ENCODE measurements around the gene CRELD2. TPM values are rescaled to one million over a fixed set of nuclear protein-coding genes. Genes with fewer than 3 reads are reported as not detected.

CRELD2 gene
- total and polyA plus RNA-seq, 2 of the 8 experiments (the other 6 are each of a cell fraction or from before 2014, with no cell fraction given), result 24.5 to 36.6 TPM

GRCh38 chr22:49892226-49892899 is 26.1 kb upstream of the CRELD2 start:
- 95% methylated on average over 4 of the region's 4 CpGs; no CpG with 5 or more reads in 1 of the 2 experiments for WGBS, 2 experiments (ENCODE audit: extremely low coverage in 1 of 2, insufficient coverage in 1 of 2, insufficient read length in 1 of 2, insufficient replicate concordance in 2 of 2, low coverage in 1 of 2, low lambda C conversion rate in 2 of 2, missing lambda C conversion rate in 1 of 2)
- no peak for FAIRE-seq
- no peak overlapping the region for H2BK5ac ChIP-seq (ENCODE audit: low read depth, low read length)

More at GRCh38 chr22:49892226-49892899, 26.1 kb upstream of the CRELD2 start:
- Histone ChIP-seq H3K56ac (replicated peaks; ENCODE audit: insufficient read length, low read depth, low read length) (no peak overlapping the region), H3K4me2 (ENCODE audit: insufficient read depth in 1 of 2, low read depth in 2 of 2, low read length in 2 of 2) (no peak overlapping the region), H3K4me3 (ENCODE audit: extremely low read depth in 1 of 4, insufficient read depth in 2 of 4, low read depth in 3 of 4, low read length in 4 of 4) (no peak overlapping the region), H3K9me3 (ENCODE audit: insufficient read depth in 2 of 2, low read depth in 1 of 2, low read length in 1 of 2) (peaks cover 4 to 5% of the 10 kb centered on the region in 2 experiments; a peak in 3 of 4 replicates), H4K8ac (ENCODE audit: extremely low read depth, insufficient read depth, low read length) (peak overlapping the region; percentile 91), H3K79me2 (ENCODE audit: control insufficient read depth in 1 of 2, insufficient read depth in 2 of 2, low read length in 2 of 2) (no peaks in the 10 kb centered on the region), H3K23ac (ENCODE audit: insufficient read length) (no peak overlapping the region), H4K5ac (ENCODE audit: insufficient read length, low read depth, low read length) (no peak overlapping the region), H4K20me1 (replicated peaks in 1 of 2; ENCODE audit: control insufficient read depth in 1 of 2, insufficient read depth in 2 of 2, low read length in 2 of 2) (peaks cover 0 to 3% of the 10 kb centered on the region in 2 experiments), H2AFZ (ENCODE audit: low read length) (no peak overlapping the region), H3K14ac (ENCODE audit: insufficient read length) (no peak overlapping the region), H3K4ac (replicated peaks; ENCODE audit: insufficient read length, low read depth, low read length) (no peak overlapping the region), H3K36me3 (ENCODE audit: control insufficient read depth in 2 of 4, insufficient read depth in 4 of 4, low read length in 3 of 4) (peaks cover 0 to 20% (median 5%) of the 10 kb centered on the region in 4 experiments; a peak in 2 of 8 replicates), H2BK120ac (replicated peaks; ENCODE audit: low read depth, low read length) (no peak overlapping the region), H3K18ac (ENCODE audit: extremely low read depth, low read length) (no peak overlapping the region), H3K9ac (replicated peaks in 1 of 4; ENCODE audit: extremely low read depth in 1 of 4, low read depth in 3 of 4, low read length in 3 of 4) (no peak overlapping the region), H2BK15ac (ENCODE audit: low read length) (no peak overlapping the region), H3K4me1 (replicated peaks in 1 of 4; ENCODE audit: control insufficient read depth in 3 of 4, insufficient read depth in 4 of 4, low read length in 3 of 4) (no peaks in the 10 kb centered on the region), H3K27ac (ENCODE audit: low read depth, low read length) (no peak overlapping the region), H2BK12ac (ENCODE audit: low read depth, low read length) (no peak overlapping the region), H2AK5ac (ENCODE audit: low read depth, low read length) (no peak overlapping the region), H3K23me2 (ENCODE audit: low read depth, low read length) (no peaks in the 10 kb centered on the region), H2BK20ac (ENCODE audit: low read length) (no peak overlapping the region), H3K27me3 (replicated peaks in 1 of 4; ENCODE audit: control insufficient read depth in 3 of 4, extremely low read depth in 1 of 4, insufficient read depth in 3 of 4, low read length in 3 of 4) (no peaks in the 10 kb centered on the region), H4K91ac (replicated peaks; ENCODE audit: insufficient read length, low read length) (no peak overlapping the region), H3K79me1 (ENCODE audit: low read depth, low read length) (peaks cover 3% of the 10 kb centered on the region; the same call in 1 of the 2 replicates)
- no peak for DNase-seq (ENCODE audit: low read depth in 1 of 2, low spot score in 2 of 2)
- no peak for TF ChIP-seq EZH2 (IDR thresholded peaks at IDR 0.05; ENCODE audit: low read depth, low read length, severe bottlenecking)
- no peak for TF ChIP-seq CBX5 (IDR thresholded peaks at IDR 0.05; ENCODE audit: low read depth, low read length)
- no peak for TF ChIP-seq CEBPB (IDR thresholded peaks at IDR 0.05; ENCODE audit: low read depth, low read length)
- TF ChIP-seq POLR2A (IDR thresholded peaks at IDR 0.05; ENCODE audit: control extremely low read depth in 1 of 2, low read depth in 2 of 2, low read length in 2 of 2), result no peak
- no peak for TF ChIP-seq SP4 (IDR thresholded peaks at IDR 0.05; ENCODE audit: low read length)
- no peak for TF ChIP-seq BACH1 (IDR thresholded peaks at IDR 0.05; ENCODE audit: low read length)
- no peak for TF ChIP-seq NANOG (IDR thresholded peaks at IDR 0.05; ENCODE audit: insufficient read depth, low read depth, low read length, poor library complexity, severe bottlenecking)
- TF ChIP-seq TCF12 (IDR thresholded peaks at IDR 0.05; ENCODE audit: low read depth, low read length), result no peak
- no peak for TF ChIP-seq JUND (IDR thresholded peaks at IDR 0.05; ENCODE audit: low read length)
- no peak for TF ChIP-seq KDM1A (IDR thresholded peaks at IDR 0.05; ENCODE audit: borderline replicate concordance, low read length)
- TF ChIP-seq NRF1 (IDR thresholded peaks at IDR 0.05; ENCODE audit: low read depth, low read length), result no peak
- ChIA-PET POLR2A (ENCODE audit: partially characterized antibody) (interaction anchor here (1.0 to 1.3 kb wide), 4 partner anchors 8 to 14 kb away, joined by 3 to 5 read pairs (median 4); no protein-coding TSS in a partner anchor), CTCF (ENCODE audit: partially characterized antibody) (no interaction called here)
